CD4-positive, alpha-beta T cell treated with Interleukin-15 for 4 hours (primary cell): Measurements from ENCODE around the gene PTGS2.
"Not testable (repeated sequence)": the region's sequence is repeated elsewhere in the genome, so short reads cannot be mapped to it uniquely, and the experiment has no call there.

Source experiments
- DNase-seq: peaks from one replicate; pipeline ENCODE4 v3.0.0-alpha.2; 2020; ENCODE audit warnings: low spot score

The PTGS2 gene

DNA sequence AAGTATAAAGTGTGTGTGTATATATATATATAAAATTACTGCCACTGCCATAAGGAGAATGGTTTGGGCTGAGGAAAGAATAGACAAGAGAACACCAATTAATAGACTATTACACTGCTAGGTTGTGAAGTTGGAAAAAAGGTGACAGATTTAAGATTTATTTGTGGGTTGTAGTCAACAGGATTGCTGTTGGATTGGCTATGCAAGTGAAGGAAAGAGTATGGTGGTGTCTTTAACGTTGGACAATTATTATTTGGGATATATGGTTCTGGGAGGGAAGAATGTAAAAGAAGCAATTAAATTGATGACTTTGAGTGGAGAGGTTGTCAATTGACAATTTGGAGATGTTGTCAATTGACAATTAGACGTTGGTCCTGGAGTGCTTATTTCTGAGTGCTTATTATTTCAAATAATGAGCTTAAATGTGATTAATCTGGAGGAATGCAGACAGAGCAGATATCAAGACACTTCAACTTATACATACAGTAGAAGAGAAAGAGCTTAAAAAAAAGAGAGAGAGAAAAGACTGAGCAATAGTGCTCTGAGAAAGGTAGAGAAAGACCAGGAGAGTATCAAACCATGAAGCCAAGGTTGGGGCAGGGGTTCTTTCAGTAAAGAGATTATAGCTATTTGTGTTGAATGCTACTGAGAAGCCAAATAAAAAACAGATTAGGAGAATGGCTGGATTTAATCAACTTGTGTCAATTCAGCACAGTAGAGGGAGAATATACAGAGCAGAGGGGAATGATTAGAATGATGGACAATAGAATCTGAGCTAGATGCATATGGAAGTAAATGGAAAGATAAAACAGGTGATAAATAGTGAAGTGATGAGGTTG is 9.7 kb downstream of the PTGS2 start:
- no peak for DNase-seq

DNA sequence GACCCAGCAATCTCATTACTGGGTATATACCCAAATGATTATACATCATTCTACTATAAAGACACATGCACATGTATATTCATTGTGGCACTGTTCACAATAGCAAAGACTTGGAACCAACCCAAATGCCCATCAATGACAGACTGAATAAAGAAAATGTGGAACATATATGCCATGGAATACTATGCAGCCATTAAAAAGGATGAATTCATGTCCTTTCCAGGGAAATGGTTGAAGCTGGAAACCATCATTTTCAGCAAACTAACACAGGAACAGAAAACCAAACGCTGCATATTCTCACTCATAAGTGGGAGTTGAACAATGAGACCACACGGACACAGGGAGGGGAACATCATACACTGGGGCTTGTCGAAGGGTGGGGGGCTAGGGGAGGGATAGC is 10.4 kb downstream of the PTGS2 start:
- DNase-seq, result not testable (repeated sequence)

DNA sequence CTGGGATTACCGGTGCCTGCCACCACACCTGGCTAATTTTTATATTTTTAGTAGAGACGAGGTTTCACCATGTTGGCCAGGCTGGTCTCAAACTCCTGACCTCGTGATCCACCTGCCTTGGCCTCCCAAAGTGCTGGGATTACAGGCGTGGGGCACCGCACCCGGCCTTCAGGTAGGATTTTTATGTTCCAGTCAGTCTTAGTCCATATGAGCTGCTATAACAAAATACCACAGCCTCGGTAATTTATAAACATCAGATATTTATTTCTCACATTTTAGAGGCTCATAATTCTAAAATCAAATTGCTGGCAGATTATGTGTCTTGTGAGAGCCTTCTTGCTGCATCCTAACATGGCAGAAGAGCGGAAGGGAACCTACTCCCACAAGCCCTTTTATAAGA is 16.0 kb downstream of the PTGS2 start:
- DNase-seq, result not testable (repeated sequence)

- no peak for DNase-seq
Observed at GRCh38 chr1:186662752-186663151, 17.5 kb downstream of the PTGS2 start.

DNA sequence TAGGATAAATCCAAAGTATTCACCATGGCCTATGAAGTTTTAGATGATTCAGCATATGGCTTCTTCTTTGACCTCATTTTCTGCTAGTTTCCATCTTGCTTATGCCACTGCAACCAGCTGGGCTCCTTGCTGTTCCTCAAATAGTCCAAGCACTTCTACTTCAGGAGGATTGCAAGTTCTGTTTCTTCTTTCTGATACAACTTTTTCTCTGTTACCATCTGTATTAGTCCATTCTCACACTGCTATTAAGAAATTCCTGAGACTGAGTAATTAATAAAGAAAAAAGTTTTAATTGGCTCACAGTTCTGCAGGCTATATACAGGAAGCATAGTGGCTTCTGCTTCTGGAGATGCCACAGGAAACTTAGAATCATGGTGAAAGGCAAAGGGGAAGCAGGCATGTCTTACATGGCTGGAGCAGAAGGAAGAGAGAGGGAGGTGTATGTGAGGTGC is 20.3 kb downstream of the PTGS2 start:
- no peak for DNase-seq

- no peak for DNase-seq
Observed at GRCh38 chr1:186658999-186659398, 21.2 kb downstream of the PTGS2 start.

DNA sequence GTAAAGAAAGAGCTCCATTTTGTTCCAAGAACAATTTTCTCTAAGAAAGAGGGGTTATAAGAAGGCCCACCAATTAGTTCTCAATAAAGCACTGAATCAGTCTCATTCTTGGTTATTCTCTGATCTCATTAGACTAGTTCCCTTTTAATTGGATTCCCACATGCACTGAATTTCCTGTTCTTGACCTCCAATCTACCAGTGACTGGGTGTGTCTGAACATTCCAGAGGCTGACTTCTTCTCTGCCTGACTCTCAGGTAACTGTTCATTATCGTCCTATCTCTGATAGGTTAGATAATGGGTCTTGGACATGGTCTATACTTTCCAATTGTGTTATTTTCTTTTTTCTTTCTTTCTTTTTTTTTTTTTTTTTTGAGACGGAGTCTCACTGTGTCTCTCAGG is 22.7 kb downstream of the PTGS2 start:
- no peak for DNase-seq

GRCh38 chr1:186655876-186656275 is 24.3 kb downstream of the PTGS2 start:
- no peak for DNase-seq

GRCh38 chr1:186654741-186655140 is 25.5 kb downstream of the PTGS2 start:
- DNase-seq, result no peak

GRCh38 chr1:186653312-186653711 is 26.9 kb downstream of the PTGS2 start:
- DNase-seq, result no peak

DNA sequence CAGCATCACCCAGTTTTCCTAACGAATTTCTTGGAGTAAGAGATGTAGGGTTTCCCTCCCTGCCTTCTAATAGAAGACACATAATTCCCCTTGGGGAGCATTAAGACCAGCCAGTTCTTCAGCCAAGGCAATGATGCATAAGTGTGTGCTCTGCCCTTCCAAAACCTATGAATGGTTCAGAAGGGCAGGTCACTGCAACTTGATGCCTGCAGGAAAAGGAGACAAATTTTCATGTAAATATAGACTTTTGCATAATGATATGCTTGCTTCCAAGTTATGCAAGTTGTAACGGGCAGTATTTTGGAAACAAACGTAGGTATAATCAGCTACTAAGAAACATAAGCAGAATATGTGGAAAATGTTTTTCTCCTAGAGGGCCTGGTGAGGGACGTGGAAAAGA is 31.6 kb downstream of the PTGS2 start:
- DNase-seq, result no peak

GRCh38 chr1:186647985-186648384 is 32.2 kb downstream of the PTGS2 start:
- not testable (repeated sequence) for DNase-seq

GRCh38 chr1:186643614-186644013 is 36.6 kb downstream of the PTGS2 start:
- DNase-seq, result no peak

- DNase-seq, result not testable (repeated sequence)
Observed at GRCh38 chr1:186637567-186637966, 42.7 kb downstream of the PTGS2 start.

DNA sequence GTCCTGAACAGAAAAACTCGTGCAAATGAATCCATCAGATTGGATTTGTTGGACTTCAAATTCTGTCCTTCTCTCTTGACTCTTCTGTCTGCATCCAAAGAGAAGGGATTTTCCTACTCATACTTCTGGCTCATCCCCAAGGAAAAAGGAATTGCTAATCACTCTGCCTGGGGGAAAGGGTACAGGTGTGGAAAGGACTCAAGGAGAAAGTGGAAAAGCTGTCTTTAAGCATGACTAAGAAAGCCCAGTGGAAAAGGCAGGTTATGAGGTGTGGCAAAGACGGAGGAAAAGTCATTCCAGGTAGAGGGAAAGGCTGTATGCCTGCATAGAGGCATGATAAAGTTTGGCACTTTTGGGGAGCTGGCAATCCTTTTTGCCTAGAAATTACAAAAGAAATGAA is 43.4 kb downstream of the PTGS2 start:
- DNase-seq, result no peak

- DNase-seq, result no peak
Observed at GRCh38 chr1:186634511-186634910, 45.7 kb downstream of the PTGS2 start.

DNA sequence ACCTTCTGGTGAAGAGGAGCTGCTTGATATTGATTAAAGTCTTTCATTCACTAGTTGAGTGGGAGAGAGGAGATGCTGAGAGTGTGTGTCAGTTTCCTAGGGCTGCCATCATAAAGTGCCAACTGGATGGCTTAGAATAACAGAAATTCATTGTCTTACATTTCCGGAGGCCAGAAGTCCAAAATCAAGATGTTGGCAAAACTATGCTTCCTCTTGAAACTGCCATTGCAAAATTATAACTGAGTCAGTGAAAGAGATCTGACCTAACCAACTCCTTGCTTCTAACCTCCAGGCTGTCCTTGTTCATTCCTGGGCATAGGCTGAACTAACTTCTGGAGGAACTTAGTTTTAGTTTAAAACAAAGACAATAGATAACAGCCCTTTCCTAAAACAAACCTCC is 47.1 kb downstream of the PTGS2 start:
- no peak for DNase-seq

DNA sequence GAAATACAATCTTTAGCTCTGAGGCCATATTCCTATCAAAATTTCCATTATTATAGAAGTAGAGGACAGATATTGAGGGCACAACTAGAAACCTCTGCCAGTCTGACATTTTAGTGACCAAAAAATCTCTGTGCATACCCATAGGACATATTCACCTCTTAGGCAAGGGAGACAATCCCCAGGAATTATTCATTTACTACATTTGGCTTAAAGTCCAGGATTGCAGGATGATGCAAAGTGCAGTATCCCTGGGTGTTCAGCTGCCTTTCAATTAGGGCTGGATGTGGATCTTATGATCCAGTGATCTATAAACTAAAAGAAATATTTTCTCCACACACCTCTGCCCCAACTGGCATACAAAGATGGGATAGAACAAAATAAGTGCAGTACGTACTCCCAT is 50.9 kb downstream of the PTGS2 start:
- DNase-seq, result no peak

- DNase-seq, result no peak
Observed at GRCh38 chr1:186628910-186629309, 51.3 kb downstream of the PTGS2 start.

- no peak for DNase-seq
Observed at GRCh38 chr1:186627019-186627418, 53.2 kb downstream of the PTGS2 start.

DNA sequence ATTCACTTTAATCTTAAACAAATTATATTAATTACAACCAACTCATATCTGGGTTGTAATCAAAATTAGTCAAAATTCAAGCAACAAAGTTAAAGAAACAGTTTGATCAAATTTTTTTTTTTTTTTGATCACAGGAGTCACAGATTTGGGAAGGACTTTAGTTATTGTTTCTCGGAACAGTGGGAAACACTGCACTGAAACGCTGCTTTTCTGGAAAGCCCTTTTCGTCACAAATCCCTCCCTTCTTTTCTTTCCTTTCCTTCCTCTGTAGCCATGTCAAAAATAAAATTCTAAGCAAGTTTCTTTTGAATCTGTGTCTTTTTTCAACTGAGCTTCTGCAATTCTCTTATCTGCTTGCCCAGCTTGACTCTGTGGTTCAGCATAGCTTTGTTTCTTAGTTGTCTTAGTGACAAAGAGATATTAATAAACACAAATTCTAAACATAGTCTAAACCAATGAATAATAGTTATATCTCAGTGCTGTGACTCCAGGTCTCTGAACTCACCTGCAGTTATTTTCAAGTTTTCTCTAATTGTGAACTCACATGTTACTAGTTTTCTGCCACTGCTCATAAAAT is 53.8 kb downstream of the PTGS2 start:
- DNase-seq, result no peak

DNA sequence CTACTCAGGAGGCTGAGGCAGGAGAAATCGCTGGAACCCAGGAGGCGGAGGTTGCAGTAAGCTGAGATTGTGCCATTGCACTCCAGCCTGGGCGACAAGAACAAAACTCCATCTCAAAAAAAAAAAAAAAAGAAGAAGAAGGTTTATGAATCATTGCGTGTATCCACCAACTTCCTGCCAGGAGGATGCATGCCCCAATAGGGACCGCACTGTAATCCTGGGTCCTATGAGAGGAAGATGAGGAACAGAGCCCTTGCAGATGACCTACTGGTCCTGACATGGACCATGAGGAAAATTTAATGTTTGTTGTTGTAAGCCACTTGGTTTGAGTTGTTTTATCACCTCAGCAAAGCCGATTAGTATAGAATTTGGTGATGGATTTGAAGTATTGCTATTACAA is 56.7 kb downstream of the PTGS2 start:
- DNase-seq, result no peak
